ENCODE results near the gene UPK3A.
"Not testable (repeated sequence)": the region's sequence is repeated elsewhere in the genome, so short reads cannot be mapped to it uniquely, and the experiment has no call there.

The UPK3A gene

DNA sequence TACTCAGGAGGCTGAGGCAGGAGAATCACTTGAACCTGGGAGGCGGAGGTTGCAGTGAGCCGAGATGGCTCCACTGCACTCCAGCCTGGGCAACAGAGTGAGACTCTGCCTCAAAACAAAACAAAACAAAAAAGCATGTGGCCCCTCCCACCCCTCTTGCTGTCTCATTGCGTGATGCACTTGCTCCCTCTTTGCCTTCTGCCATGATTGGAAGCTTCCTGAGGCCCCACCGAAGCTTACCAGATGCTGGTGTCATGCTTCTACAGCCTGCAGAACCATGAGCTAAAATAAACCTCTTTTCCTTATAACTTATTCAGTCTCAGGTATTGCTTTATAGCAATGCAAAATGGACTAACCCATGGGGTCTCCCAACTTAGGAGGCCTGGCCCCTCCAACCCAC is 26.8 kb upstream of the UPK3A start:
- not testable (repeated sequence) for DNase-seq (ENCODE audit: low read depth, low spot score)

- DNase-seq (ENCODE audit: low read depth, low spot score): no peak
These were observed 24.9 kb upstream of the UPK3A start for GRCh38 chr22:45259754-45260394.

- DNase-seq (ENCODE audit: low read depth, low spot score): not testable (repeated sequence)
These were observed 24.4 kb upstream of the UPK3A start for GRCh38 chr22:45260395-45260759.

GRCh38 chr22:45261407-45262088 is 23.2 kb upstream of the UPK3A start:
- DNase-seq (ENCODE audit: low read depth, low spot score): no peak

DNA sequence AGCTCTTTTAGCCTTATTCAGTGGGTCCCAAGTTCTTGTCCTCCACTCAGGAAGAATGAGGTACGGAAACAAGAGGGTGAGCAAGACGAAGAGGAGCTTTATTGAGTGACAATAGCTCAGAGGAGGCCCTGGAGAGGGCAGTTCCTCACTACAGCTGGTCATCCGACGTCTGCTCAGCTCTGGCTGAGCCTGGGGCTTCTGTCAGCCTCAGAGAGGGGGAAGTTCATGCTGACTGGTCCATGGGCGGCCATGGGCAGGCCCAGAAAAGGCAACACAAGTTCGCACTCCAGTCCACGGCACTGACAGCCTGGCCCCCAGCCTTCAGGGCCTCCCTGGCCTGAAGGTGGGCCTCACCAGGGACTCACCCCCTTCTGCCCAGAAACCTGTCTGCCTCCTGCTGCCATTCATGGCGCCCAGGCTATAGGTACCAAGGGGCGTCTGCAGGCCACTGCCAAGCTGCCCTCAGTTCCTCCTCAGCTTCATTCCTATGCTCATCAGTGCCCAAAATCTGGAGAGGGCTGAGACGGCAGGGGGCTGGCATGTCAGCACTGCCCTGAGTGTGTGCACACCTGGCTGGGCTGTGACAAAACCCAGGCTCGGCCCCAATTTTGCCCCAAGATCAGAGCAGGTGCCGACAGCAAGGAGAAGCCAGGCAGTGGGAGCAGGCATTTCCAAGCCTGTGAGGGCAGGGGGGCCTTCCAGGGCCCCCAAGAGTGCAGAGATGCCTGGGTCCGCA is 22.4 kb upstream of the UPK3A start:
- no peak for DNase-seq (ENCODE audit: low read depth, low spot score)

- no peak for DNase-seq (ENCODE audit: low read depth, low spot score)
These were observed 21.8 kb upstream of the UPK3A start for GRCh38 chr22:45262931-45263462.

DNA sequence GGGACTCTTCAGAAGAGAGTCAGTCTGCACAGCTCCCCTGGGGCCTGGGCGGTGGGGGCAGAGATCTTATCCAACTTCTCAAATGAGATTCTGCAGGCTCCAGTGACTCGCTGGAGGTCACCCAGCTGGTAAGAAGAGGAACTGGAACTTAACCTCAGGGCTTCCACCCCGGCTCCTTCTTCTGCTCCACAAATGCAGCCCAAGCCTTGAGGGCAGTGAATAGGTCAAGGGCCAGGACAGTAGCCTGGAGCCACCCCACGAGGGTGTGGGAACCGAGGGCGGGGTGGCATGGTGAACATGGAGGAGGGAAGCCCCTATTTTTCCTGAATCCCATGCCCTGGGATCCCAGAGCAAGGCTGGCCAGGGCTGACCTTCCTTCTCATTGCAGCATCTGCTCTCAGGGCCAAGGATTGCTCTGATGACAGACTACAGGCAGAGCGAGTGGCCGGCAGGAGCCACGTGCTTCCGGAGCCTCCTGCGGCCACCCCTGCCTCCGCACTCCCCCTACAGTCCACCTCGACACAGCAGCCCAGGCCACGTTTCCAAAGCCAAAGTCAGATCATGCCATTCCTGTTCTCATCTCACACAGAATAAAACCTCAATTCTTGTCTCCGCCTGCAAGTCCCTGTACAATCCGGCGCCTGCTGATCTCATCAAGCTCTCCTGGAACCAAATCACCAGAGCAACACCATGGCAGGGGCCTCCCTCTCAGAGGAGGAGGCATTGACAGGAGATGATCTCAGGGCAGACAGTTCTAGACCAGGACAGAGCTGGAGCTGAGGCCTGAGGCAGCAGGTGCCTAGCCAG is 21.1 kb upstream of the UPK3A start:
- DNase-seq (ENCODE audit: low read depth, low spot score): no peak

GRCh38 chr22:45265535-45265934 is 19.2 kb upstream of the UPK3A start:
- no peak for DNase-seq (ENCODE audit: low read depth, low spot score)

DNA sequence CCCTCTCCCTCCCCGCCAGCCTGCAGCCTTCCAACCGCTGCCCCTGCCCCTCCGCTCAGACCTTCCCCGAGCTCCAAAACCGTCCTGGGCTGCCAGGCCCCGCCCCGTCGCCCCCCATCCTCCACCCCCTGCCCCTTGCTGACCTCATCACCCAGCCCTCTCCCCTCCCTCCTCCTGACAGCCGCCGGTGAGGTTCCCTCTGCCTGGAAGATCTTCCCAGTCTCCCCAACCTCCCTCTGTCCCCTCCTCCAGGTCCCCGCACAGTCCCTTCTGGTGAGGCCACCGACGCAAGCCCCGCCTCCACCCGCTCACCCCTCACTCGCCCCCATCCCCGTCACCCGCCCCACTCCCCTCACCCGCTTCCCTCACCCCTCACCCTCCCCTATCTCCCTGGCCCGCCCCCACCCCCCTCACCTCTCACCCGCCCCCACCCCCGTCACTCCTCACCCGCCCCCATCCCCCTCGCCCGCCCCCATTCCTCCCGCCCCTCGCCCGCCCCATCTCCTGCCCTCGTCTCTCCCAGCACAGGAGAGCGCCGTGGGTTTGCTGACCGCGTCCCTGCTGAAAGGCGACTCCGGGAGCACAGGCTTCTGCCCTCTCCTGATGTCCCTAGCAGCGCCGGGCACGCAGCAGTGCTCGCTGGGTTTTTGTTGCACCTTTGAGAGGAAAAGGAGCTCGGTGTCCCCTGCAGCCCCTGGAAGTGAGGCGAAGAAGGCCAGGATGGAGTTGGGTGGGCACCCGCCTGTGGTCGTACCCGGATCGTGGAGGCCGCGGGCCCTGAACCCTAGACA is 16.4 kb upstream of the UPK3A start:
- no peak for DNase-seq (ENCODE audit: low read depth, low spot score)

GRCh38 chr22:45268958-45269844 is 15.5 kb upstream of the UPK3A start:
- DNase-seq (ENCODE audit: low read depth, low spot score): peak; percentile 61

DNA sequence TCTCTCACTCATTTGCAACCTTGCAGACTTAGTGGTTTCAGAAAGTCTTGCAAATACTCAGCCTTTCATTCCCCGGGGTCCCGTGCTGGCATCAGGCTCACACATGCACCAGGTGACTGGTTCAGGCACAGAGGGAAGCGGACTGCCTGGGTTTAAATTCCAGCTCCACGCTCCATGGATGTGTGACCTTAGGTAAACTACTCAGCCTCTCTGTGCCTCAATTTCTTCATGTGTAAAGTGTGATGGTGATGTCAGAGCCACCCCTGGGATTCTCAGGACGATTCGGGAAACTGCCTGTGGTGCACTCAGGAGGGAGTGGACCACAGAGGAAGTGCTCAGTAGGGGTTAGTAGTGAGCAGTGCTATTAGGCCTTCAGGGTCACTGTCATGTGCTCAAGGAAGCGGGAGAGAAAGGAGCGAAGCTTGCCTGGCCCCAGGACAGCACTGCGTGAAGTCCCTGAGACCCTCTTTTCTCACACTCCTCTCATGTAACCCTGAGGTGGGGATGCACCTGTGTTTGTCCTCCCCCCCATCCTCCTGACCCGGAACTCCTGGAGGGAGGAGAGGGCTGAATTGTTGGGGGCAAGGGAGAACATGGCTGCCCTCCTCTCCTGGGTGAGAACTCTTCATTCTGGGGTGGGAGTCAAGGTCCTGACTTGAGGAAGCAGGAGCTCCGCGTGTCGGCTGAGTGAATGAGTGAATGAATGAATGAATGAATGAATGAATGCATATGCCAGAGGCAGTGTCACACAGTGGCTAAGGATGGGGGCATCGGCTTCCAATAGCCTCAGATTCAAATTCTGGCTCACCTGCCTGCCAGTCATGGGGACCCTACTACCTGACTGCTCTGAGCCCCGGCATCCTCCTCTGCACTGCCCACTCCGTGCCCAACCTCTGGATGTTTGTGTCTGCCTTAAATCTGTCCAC is 14.4 kb upstream of the UPK3A start:
- DNase-seq (ENCODE audit: low read depth, low spot score): no peak

GRCh38 chr22:45271667-45272201 is 13.0 kb upstream of the UPK3A start:
- DNase-seq (ENCODE audit: low read depth, low spot score): no peak

- DNase-seq (ENCODE audit: low read depth, low spot score): no peak
These were observed 12.3 kb upstream of the UPK3A start for GRCh38 chr22:45272498-45272897.

GRCh38 chr22:45273452-45274075 is 11.2 kb upstream of the UPK3A start:
- DNase-seq (ENCODE audit: low read depth, low spot score): no peak

DNA sequence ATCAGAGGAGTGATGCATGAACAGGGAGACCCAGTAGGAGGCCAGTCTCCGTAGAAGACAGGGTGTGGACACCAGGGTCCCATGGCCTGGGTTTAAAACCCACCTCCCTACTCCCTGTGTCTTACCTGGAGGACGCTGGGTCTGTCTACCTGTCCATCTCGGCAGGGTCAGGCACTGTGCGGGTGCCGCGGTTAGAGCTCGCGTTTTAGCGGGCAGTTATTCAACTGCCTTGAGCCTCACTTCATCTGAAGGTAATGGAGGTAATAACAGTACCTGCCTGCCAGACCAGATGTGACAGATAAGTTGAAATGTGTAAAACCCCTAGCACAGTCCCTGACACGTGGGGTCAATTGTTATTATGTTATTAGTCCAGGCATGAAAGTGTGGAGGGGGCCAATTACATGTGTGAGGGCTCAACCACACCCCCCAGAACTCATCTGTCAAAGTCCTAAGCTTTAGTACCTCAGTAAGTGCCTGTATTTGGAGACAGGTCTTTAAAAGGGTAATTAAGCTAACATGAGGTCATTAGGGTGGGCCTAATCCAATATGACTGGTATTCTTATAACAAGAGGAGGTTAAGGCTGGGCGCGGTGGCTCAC is 8.1 kb upstream of the UPK3A start:
- no peak for DNase-seq (ENCODE audit: low read depth, low spot score)

DNA sequence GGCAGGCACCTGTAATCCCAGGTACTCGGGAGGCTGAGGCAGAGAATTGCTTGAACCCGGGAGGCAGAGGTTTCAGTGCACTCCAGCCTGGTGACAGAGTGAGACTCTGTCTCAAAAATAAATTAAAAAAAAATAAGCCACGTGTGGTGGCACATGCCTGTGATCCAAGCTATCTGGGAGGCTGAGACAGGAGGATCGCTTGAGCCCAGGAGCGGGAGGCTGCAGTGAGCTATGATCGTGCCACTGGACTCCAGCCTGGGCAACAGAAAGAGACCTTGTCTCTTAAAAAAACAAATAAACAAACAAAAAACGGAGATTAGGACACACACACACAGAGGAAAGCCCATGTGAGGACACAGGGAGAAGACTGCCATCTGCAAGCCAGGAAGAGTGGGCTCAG is 7.0 kb upstream of the UPK3A start:
- not testable (repeated sequence) for DNase-seq (ENCODE audit: low read depth, low spot score)

DNA sequence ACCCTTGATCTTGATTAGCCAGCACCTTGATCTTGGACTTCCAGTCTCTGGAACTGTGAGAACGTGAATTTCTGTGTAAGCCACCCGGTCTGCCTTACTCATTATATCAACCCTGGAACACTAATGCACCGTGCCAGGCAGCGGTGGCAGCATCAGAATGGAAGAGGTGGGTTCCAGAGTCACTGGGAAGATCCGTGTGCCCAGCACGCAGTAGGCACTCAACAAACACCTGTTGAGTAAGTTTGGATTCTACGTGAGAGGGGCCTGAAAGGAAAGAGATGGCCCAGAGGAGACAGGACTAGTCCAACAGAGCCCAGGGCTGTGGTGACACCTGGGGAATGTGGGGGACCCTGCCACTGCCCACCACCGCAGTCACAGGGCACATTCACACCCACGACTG is 6.6 kb upstream of the UPK3A start:
- DNase-seq (ENCODE audit: low read depth, low spot score): no peak

- DNase-seq (ENCODE audit: low read depth, low spot score): no peak
These were observed 4.2 kb upstream of the UPK3A start for GRCh38 chr22:45280587-45280980.

All from activated naive CD8-positive, alpha-beta T cell treated with anti-CD3 and anti-CD28 coated beads, Interleukin-2, amount 50 U/mL, for 16 hours (primary cell).